HG03064 (cell line): Measurements from ENCODE around the gene CYP26A1.

Source experiments
- ATAC-seq: cut with Tn5 transposase; IDR thresholded peaks from one replicate; pipeline ENCODE4 v1.9.1; 2021; ENCODE audit warnings: low read depth; ENCODE audit not compliant: unreplicated experiment

Gene CYP26A1

DNA sequence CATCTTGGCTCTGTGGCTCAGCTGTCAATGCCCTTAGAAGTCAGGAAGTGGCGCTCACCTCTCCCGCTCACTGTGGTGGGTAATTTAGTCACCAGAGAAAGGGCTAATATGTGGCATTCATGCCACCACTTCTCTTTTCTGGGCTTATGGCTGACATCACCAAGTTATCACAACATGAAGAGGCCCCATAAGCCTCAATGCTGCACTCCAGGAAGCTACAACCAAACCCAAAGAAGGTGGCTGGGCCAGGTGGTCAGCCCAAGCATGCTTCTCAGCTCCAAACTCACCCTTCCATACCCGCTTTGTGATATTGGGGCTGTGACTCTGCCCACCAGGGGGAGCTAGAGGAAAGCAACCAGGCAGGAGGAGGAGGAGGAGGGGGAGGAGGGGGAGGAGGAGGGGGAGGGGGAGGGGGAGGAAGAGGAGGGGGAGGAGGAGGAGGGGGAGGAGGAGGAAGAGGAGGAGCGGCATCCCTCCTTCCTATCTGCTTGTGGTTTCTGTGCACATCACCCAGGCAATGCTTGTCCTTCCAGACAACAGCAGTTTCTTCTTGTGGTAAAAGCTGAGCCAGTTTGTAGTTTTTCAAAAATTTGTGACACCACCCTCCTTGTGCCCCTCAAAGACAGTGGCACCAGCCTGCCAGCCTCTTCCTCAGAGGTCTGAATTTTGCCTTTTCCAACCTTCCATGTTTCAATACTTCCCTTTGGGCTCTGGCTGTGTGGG lies 42.1 kb downstream of the CYP26A1 start:
- no peak for ATAC-seq

DNA sequence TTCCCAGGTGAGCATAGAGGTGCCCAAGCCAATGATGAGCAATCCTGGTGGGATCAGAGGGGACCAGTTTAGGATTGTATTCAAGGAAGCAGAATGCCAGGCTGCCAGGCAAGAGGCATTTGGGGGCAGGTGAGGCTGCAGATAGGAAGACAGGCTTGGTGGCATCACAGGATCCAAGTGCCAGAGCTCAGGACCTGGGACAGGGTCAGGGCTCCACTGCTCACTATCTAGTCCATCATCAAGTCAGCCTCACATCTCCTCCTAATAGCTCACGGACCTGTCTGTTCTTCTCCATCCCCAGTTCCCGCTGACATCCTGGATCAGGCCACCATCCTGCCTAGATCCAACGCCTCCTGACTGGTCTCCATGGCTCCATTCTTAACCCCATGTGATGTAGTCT lies 47.6 kb downstream of the CYP26A1 start:
- no peak for ATAC-seq

DNA sequence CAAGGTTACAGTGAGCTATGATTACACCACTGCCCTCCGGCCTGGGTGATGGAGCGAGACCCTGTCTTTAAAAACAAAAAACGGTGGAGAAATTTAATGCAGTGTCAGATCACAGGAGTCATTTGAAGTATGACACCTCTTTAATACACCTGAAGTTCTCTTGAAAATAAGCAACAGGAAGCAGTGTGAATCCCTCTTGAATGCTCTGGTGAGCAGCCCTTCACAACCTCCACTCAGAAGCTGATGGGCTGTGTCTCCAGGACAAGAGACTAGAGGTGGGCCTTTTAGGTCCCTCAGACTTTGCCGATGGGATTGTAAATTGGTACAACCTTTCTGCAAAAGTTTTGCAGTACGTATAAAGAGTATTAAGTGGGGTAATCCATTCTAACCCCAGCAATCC lies 50.1 kb downstream of the CYP26A1 start:
- no peak for ATAC-seq

DNA sequence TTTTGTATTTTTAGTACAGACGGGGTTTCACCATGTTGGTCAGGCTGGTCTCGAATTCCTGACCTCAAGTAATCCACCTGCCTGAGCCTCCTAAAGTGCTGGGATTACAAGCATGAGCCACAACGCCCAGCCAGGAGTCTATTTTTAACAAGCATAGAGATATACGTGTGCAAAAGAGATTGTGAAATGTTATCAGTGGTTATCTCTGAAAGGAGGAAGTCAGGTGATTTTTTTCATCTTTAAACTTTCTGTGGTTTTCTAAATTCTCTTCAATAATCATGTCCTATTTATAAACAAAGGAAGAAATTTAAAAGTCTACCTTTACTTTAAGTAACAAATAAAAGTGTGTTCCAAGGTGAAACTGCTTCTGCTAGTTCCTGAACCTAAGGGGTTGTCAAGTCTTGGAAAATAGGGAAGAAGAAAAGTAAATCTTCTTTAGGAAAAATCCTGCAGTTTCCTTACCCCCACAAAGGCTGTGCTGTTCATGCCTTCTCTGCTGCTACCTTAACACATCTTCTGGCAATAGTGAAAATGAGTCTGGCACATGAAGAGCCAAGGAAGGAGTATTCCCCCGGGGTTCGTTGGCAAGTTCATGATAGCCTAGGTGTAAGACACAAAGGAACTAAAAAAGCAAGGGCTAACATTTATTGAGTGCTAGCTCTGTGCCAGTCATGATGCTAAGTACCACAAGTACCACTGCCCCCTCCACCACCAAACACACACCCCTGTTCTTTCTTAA lies 51.1 kb downstream of the CYP26A1 start:
- peak; percentile 57 for ATAC-seq

DNA sequence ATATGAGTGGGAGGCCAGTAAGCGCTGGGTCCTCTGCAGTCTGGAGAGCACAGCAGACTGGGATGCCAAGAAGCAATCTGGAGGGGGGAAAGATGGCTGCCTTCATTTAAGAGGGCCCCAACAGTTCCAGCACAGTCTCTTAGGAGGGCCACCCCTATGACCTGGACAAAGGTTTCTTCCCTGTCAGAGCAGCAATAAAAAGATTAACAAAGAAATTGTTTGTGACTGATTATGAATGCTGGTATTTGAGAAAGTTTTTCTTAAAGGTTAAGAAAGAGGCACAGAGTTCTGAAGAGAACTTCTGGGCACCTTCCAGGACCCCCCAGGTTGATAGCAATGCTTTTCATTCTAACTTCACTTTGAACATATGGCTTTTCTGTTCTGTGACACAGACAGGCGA lies 52.3 kb downstream of the CYP26A1 start:
- ATAC-seq, result no peak

DNA sequence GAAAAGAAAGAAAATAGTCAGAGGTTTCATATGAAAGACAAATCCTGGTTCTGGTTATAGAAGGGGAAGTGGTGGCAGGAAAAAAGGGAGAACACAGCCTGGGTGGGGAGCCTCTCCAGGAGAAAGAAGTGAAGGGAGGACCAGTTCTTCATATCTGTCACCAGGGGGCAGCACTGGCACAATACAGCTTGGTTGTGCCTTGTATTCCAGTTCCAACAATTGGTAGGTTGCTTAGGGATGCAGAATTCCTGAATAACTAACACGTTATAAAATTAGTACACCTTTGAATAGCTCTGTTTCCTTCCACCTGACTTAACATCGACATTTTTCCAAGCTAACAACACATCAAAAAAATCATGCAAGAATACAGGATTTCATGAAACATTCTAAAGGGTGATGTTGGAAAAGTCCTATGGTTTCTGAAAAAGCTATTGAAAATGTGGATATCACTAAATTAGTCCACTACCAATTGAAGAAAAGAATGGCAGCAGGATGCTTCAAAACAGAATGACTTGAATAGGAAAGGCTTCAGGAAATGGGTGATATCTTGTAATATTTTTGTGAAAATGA lies 52.9 kb downstream of the CYP26A1 start:
- ATAC-seq, result no peak
